ENCODE results near the gene DACT2. TPM values are rescaled to one million over a fixed set of nuclear protein-coding genes. Genes with fewer than 3 reads are reported as not detected.

Gene DACT2
- total RNA-seq, 4 donors from 2014 or later = 6.0 to 19.9 (median 10.0) TPM

- Histone ChIP-seq H3K4me3 (no peak overlapping the region), H3K36me3 (no peaks in the 10 kb centered on the region), H3K4me1 (peaks cover 11% of the 10 kb centered on the region), H3K27ac (no peak overlapping the region), H3K9me3 (no peaks in the 10 kb centered on the region), H3K27me3 (peaks cover 25% of the 10 kb centered on the region)
- DNase-seq (ENCODE audit: low spot score in 2 of 2) = no peak
- no peak for TF ChIP-seq POLR2AphosphoS5 (IDR thresholded peaks at IDR 0.05)
- TF ChIP-seq EP300 (IDR thresholded peaks at IDR 0.05) = no peak
- no peak for TF ChIP-seq CTCF (IDR thresholded peaks at IDR 0.05)
- TF ChIP-seq POLR2A (IDR thresholded peaks at IDR 0.05) = no peak
- 84% methylated on average over 8 of the region's 8 CpGs for WGBS
These were observed 28.6 kb upstream of the DACT2 start for GRCh38 chr6:168348186-168348585.

GRCh38 chr6:168347615-168348014 is 28.0 kb upstream of the DACT2 start:
- TF ChIP-seq CTCF (IDR thresholded peaks at IDR 0.05) (no peak), POLR2AphosphoS5 (IDR thresholded peaks at IDR 0.05) (no peak), EP300 (IDR thresholded peaks at IDR 0.05) (no peak), POLR2A (IDR thresholded peaks at IDR 0.05) (no peak)
- no peaks in the 10 kb centered on the region for H3K36me3 ChIP-seq
- no peak overlapping the region for H3K27ac ChIP-seq
- H3K4me3 ChIP-seq = no peak overlapping the region
- peaks cover 27% of the 10 kb centered on the region for H3K27me3 ChIP-seq
- WGBS = 66% methylated on average over 17 of the region's 17 CpGs
- H3K9me3 ChIP-seq = no peaks in the 10 kb centered on the region
- DNase-seq (ENCODE audit: low spot score in 2 of 2) = no peak
- peaks cover 17% of the 10 kb centered on the region for H3K4me1 ChIP-seq

GRCh38 chr6:168347053-168347452 is 27.5 kb upstream of the DACT2 start:
- no peak overlapping the region for H3K4me3 ChIP-seq
- H3K9me3 ChIP-seq = no peaks in the 10 kb centered on the region
- H3K4me1 ChIP-seq = peaks cover 20% of the 10 kb centered on the region
- H3K27me3 ChIP-seq = peaks cover 24% of the 10 kb centered on the region
- no peak for DNase-seq (ENCODE audit: low spot score in 2 of 2)
- no peaks in the 10 kb centered on the region for H3K36me3 ChIP-seq
- TF ChIP-seq POLR2AphosphoS5 (IDR thresholded peaks at IDR 0.05) = no peak
- no peak for TF ChIP-seq CTCF (IDR thresholded peaks at IDR 0.05)
- no peak for TF ChIP-seq EP300 (IDR thresholded peaks at IDR 0.05)
- TF ChIP-seq POLR2A (IDR thresholded peaks at IDR 0.05) = no peak
- 84% methylated on average over 7 of the region's 7 CpGs for WGBS
- H3K27ac ChIP-seq = no peak overlapping the region

GRCh38 chr6:168345896-168346754 is 26.5 kb upstream of the DACT2 start:
- WGBS = 79% methylated on average over 14 of the region's 33 CpGs
- no peak for TF ChIP-seq POLR2A (IDR thresholded peaks at IDR 0.05)
- no peak for TF ChIP-seq EP300 (IDR thresholded peaks at IDR 0.05)
- TF ChIP-seq POLR2AphosphoS5 (IDR thresholded peaks at IDR 0.05) = no peak
- TF ChIP-seq CTCF (IDR thresholded peaks at IDR 0.05) = no peak
- Histone ChIP-seq H3K36me3 (no peaks in the 10 kb centered on the region), H3K9me3 (no peaks in the 10 kb centered on the region), H3K4me1 (peaks cover 20% of the 10 kb centered on the region), H3K27me3 (peaks cover 22% of the 10 kb centered on the region), H3K27ac (no peak overlapping the region), H3K4me3 (no peak overlapping the region)
- no peak for DNase-seq (ENCODE audit: low spot score in 2 of 2)

- no peak for DNase-seq (ENCODE audit: low spot score in 2 of 2)
- WGBS = 83% methylated on average over 8 of the region's 18 CpGs
- no peak overlapping the region for H3K4me3 ChIP-seq
These were observed 25.7 kb upstream of the DACT2 start for GRCh38 chr6:168345266-168345665.

More at GRCh38 chr6:168345266-168345665, 25.7 kb upstream of the DACT2 start:
- Histone ChIP-seq H3K27ac (no peak overlapping the region), H3K9me3 (no peaks in the 10 kb centered on the region), H3K36me3 (no peaks in the 10 kb centered on the region), H3K27me3 (peaks cover 25% of the 10 kb centered on the region), H3K4me1 (peaks cover 20% of the 10 kb centered on the region)
- TF ChIP-seq POLR2AphosphoS5 (IDR thresholded peaks at IDR 0.05) (no peak), POLR2A (IDR thresholded peaks at IDR 0.05) (no peak), CTCF (IDR thresholded peaks at IDR 0.05) (no peak), EP300 (IDR thresholded peaks at IDR 0.05) (no peak)

Measured in suprapubic skin (tissue), 4 donors.